GM18526 (cell line): Measurements from ENCODE around the gene KIFC1.

Experiments used
- POLR2A ChIP-seq: IDR thresholded peaks from 3 replicates; pipeline ENCODE4 v1.6.1; 2011; ENCODE audit not compliant: insufficient read length; ENCODE audit errors: extremely low read depth

KIFC1 gene

DNA sequence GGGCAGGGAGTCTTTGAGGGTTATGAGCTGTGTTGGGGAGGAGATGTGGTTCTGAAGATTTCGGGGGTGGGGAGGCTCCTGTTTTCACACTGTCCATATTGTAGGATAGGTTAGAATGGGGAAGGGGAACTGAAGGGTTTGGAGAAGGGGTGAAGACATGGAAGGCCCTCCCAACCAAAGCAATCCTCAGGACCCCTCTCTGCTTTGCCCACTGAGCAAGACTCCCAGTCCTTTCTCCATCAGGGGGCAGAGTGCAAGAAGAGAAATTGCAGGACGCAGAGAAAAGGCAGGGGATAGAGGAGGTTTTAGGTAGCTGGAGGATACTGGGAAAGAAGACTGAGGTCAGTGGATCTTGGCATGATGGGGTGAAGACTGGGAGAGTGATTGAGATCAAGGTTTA is 32.2 kb downstream of the KIFC1 start:
- no peak for TF ChIP-seq POLR2A

DNA sequence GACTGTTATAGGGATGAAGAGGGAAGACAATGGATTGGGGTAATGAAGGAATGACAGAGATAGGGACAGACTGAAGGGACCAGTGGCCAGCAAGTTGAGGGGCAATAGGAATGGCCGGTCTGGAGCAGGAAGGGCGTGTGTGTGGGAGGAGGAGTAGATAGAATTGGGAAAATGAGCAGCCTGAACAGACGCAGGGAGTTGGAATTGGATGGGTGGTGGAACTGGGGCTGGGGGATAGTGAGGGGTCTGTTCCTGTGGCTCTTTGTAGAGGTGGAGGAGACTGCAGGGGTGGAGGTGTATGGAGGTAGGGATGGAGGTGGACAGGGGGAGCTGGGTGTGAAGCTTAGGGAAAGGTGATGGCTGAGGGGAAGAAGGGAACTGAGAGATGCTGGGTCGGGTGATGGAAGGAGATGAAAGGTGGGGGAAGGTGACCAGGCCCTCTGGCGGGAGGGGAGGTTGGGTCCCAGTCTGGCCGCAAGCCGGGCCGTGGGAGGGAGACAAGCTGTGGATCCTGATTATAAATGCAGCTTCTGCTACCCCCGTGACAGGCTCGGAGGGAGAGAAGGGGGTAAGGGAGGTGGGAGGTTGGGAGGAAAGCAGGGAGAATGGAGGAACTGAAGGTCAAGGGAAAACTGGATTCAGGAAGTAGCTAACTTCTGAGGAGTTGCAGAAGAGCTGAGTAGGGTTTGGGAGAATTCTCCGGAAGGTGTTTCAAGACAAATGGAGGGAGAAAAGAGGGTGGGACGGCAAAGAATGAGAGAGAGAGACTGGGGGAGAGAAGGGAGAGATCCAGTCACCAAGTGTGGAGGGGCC is 33.4 kb downstream of the KIFC1 start:
- no peak for TF ChIP-seq POLR2A

DNA sequence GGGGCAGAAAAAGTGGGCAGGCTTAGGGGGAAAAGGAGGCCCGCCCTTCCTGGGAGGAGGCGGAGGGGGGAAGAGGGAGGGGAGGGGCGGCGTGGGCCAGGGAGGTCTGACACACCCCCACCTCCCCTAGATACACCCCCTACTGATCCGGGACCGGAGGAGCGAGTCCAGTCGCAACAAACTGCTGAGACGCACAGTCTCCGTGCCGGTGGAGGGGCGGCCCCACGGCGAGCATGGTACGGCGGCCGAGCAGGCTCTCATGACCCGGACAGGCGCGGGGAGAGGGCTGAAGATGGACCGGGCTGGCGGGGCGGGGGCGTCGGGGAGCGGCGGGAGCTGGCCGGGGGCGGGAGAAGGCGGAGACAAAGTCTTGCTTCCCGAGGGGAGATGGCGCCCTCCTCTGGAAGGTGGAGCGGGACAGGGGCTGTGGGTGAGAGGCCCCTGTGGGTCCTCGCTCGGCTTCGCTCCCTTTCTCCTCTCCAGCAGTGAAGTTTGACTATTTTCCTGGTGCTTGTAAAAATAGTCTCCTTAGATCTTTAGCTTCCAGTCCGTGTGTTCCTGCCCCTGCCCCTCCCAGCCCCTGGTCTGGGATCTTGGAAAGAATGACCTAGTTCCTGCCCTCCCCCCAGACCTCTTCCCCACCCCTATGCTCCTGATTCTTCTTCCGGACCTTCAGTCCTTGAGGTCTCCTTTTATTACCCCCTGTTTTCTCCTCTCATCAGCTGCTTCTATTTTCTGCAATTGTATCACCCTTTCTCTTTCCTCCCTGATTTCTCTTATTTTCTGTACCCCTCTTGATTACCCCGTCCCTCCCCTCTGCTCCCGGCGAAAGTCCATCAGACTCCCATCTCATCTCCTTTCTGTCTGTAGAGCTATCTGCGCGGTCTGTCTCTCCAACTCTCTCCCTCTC is 34.3 kb downstream of the KIFC1 start:
- TF ChIP-seq POLR2A, result peak; percentile 69

DNA sequence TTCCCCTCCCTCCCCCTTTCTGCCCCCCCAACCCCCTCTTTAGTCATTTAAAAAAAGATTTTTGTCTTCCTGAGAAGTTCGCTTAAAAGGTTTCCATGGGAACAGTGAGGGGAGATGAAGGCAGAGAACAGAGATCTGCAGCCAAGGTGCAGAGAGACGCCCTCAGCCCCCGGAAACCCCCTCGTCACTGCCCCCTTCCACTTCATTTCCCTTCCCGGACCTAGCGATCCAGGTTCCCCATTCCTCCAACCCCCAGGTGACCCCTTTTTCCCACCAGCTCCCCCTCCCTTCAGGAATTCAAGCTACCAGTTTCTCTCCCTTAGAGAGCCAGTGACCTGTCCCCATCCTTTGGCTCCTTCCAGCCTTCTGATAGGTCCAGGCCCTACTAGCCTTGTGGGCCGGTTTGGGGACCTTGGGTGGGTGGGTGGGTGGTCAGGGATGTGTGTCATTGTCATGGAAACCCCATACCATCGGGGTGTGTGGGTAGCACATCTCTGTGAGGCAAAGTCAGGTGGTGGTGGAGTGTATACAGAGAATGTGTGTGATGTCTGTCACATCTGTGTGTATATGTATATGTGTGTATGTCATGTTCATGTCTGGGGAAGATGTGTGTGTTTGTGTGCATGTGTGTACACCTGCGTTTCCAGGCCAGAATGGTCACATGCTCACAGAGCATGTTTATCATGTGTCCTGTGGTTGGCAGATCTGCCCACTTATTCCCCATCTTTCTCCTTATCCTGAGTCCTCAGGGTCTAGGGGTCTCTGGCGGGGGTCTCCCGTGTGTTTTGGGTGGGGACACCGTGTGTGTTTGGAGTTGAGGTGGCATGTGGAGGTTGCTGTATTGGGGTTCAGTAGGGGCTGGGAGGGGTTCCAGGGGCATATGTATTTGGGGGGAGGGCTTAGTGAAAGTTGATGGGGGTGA is 35.2 kb downstream of the KIFC1 start:
- no peak for TF ChIP-seq POLR2A

DNA sequence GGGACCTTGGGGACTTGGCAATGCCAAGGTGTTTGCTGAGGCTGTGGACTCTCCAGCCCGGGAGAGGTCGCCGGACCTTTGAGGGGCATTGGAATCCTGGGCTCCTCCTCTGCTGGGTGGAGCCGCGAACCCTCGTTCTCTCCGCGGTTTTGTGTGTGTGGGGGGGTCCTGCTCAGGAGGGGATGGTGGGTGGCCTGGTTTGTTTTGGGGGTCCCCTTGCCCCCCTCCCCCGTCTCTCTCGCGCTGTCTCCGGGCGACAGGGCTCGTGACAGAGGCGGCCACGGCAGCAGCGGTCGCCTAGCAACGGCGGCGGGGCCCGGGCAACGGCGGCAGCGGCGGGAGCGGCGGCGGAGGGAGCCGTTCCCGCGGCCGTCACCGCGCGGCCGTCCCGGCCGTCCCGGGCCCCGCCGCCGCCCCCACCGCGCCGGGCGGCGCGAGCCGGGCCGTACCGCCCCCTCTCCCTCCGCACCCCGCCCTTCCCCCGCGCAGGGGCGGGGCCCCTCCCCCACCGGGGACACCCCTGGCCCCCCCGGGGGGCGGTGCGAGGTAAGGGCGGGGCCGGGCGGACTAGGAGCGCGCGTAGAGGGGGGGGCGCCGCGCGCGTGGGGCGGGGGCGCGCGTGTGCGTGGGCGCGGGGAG is 36.1 kb downstream of the KIFC1 start:
- no peak for TF ChIP-seq POLR2A

DNA sequence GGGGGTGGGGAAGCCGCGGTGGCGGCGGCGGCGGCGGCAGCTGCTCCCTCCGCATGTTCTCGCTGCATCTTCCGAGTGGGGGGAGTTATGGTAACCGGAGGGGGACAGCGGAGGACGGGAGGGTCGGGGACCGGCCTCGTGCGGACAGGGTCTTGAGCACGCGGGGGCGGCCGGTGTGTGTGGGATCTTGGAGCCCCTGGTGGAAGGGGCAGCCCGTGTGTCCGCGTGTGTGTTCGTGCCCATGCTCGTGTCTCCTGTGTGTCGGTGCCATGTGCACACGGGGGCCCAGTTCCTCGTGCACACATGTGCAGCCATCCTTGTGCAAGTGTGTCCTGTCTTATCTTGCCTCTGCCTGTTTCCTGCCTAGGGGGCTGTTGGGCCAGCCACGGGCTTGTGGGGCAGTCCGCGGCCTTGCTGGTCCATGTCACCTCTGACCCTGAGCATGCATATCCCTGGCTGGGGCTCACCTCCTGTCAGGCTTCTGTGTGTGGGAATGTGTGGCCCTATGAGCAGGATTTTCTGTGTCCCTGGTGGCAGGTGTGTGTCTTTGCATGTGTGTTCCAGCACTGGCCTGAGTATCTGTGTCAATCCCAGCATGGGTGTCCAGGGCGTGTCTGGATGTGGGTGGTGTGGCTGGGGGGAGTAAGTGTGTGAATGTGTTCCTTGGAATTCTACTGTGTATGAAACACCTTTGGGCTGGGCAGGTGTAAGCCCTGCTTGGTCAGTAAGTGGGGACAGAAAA is 36.8 kb downstream of the KIFC1 start:
- TF ChIP-seq POLR2A, result no peak

DNA sequence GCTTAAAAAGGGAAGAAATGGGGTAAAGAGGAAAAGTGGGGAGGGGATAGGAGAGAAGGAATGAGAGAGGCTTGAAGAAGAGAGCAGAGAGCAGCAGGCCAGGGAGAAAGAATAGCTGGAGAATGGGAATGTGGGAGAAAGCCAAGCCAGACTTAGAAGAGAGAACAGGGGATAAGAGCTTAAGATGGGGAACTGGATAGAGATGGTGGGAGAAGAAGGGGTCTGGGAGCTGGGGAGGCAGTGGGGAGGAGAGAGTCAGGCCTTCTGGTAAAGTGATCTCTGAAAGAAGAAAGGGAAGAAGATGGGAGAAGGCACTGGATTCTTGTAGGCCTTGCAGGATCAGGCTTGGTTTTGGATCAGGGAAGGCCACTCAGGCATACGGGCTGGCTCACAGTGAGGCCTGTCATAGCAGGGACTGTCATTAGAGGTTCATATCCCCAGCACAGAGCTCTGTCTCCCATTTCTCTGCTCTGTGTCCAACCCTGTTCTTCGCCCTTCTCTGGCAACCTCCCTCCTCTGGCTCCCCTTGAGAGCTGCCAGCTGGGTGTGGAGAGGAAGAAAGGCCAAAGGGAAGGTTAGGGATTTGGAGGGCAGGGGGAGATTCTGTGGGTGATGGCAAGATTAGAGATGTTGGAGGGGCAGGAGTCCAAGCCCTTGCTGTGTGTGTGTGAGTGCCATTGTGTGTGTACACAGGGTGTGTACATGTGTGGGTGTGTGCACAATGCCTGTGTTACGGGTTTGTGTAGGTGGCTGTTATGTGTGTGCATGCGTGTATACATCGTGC is 37.5 kb downstream of the KIFC1 start:
- TF ChIP-seq POLR2A, result no peak

DNA sequence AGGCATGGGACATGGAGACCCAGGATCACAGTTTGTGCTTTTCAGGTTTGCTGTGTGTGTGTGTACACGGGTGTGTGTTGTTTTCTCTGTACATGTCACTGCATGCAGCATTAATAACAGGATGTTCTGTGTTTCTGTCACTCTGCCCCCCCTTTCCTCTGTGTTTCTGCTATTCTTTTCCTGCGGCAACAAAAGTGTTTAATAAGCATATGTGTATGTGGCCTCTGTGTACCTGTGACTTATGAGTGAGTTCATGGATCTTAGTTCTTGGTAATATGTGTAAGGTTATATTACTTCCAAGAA is 38.1 kb downstream of the KIFC1 start:
- TF ChIP-seq POLR2A, result no peak

DNA sequence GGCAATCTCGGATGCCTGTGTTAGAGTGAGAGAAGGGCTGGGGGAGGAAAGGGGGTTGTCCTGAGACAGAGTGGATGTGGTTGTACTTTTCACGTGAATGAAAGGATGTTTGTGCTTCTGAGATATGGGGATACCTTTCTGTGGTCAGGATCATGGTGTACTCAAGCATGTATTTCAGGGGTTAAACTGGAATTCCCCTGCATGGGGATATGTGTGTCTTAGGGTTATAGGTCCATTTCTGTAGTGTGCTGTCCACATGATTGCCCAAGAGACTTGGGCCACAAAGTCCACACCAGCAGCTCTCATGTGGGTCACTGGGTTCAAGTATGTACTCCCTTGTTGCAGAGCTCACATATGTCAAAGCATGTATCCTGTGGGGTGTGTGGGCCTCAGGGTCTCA is 38.7 kb downstream of the KIFC1 start:
- no peak for TF ChIP-seq POLR2A

DNA sequence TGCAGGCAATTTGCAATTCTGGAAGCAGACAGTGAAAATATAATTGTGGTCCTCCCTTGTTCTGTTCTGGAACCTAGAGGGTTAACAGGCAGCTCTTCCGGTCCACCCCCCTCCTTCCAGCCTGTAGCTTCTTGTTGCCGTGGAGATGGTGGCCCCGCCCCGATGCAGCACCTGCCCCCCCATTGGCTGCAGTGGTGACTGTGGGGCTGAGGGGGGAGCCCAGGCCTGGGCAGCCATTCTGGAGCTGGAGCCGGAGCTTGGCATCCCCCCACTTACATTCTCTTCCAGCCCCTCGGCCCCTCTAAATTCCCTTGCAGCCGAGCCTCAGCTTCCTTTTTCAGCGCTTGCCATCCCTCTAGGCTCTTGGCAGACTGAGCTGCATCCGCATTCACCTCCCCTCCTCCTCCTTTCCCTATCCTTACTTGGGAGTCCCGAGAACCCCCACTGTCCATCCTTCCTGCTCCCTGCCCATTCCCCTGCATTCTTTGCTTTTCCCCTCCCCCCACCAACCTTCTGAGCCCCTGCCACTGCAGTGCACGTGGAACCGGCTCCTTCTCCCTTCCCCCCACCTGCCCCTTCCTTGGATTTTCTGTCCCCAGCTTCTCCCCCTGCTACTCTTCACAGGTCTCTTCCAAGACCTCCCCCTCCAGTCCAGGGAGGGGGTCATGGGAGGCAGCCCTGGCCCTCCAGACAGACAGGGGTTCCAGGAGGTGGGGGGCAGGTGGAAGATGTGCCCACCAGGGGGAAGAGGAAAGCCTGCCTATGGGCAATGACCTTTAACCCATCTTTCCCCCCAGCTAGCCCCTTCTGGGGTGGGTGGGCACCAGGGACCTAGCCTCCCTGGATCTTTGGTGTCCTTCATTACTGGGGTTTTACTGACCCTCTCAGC is 39.6 kb downstream of the KIFC1 start:
- peak; percentile 20 for TF ChIP-seq POLR2A

DNA sequence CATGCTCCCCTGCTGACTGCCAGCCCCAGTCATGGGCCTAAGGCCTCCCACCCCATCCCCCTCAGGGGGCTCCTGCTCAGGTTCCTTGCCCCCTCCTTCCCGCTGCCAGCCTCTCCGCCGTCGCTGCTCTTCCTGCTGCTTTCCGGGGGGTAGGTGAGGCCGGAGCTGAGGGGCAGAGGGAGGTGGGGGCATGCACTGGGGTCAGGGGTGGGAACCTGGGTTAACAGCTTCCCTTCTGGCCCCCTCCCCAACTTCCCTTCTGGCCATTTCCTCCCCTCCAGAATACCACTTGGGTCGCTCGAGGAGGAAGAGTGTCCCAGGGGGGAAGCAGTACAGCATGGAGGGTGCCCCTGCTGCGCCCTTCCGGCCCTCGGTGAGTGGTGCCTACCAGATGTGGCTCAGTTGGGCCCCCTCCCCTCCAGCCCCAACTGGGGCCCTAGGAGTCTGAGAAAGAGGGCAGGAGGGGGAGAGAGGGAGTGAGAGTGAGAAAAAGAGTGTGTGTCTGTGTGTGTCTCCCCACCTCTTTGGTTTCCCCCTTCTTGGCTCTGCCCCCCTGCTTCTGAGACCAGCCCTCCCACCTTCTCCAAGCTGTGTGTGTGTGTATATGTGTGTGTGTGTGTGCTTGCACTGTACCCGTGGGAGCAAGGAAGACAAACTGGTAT is 40.4 kb downstream of the KIFC1 start:
- no peak for TF ChIP-seq POLR2A

DNA sequence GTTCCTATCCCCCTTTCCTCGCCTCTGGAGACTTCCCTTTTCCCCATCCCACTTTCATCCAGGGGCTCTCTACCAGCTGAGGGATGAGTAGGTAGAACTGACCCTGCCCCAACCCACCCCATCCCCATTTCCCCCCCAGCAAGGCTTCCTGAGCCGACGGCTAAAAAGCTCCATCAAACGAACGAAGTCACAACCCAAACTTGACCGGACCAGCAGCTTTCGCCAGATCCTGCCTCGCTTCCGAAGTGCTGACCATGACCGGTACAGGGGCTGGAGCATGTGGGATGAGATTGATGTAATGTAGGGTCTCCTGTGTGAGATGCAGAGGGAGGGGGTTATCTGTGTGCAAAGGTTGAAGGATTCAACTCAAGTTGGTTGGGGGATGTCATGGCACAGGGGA is 40.9 kb downstream of the KIFC1 start:
- TF ChIP-seq POLR2A, result no peak
